IMR-90 (cell line): Measurements from ENCODE around the gene SLC16A14. TPM values are rescaled to one million over a fixed set of nuclear protein-coding genes. Genes with fewer than 3 reads are reported as not detected.

Experiments used
- microRNA-seq, 2 experiments: library from miRNA; stranded (forward) in 1 of 2; unstranded in 1 of 2; fragments of 10-50 nt in 1 of 2; fragments of <30 nt in 1 of 2; gene quantifications in 1 of 2; microRNA quantifications in 1 of 2; one replicate each; pipeline versions ENCODE3 to v1.1.0; 2013 to 2020; ENCODE audit not compliant: insufficient read depth in 1 of 2, insufficient read length in 1 of 2, unreplicated experiment in 1 of 2
- polyA plus RNA-seq, 3 experiments: library from polyadenylated mRNA; depleted of rRNA; stranded (reverse); fragments of >200 nt; gene quantifications; 2 replicates each; pipeline ENCODE4 v1.2.3, GENCODE V29; 2012; ENCODE audit warnings: low replicate concordance in 1 of 3
- small RNA-seq, 5 experiments: library from RNA; depleted of rRNA; stranded (forward); fragments of <200 nt; gene quantifications; one replicate each; pipeline ENCODE3, GENCODE V24; 2012
- total RNA-seq: library from RNA; depleted of rRNA; stranded (reverse); fragments of >200 nt; gene quantifications from 2 replicates; pipeline ENCODE4 v1.2.3, GENCODE V29; 2012; rRNA removed

The SLC16A14 gene
- total and polyA plus RNA-seq, 2 of the 4 experiments (the other 2 are of a cell fraction): 0.79 to 0.90 TPM

Small RNA genes lying within 50 kb of the gene (microRNA-seq; reads per million reads assigned to microRNA genes)
- gene RNY4P19 (ENCODE audit: insufficient read depth, insufficient read length): not detected

Small RNA genes lying within 50 kb of the gene (small RNA-seq; reads per million reads assigned to genes)
- 0 to 12.7 (median 0) reads per million in 5 experiments for gene RNY4P19

Other genes starting within 250 kb of the SLC16A14 start
- gene TRIP12, start 146.9 kb downstream of the SLC16A14 start, total RNA-seq: 209 and 315 TPM in 2 replicates
- gene TRIP12, start 146.9 kb downstream of the SLC16A14 start, polyA plus RNA-seq (2012; rRNA removed): 42.1 and 51.6 TPM in 2 replicates
- 2.2 TPM in 2 replicates for gene FBXO36, start 146.4 kb downstream of the SLC16A14 start, total RNA-seq
- 1.2 and 1.3 TPM in 2 replicates for gene FBXO36, start 146.4 kb downstream of the SLC16A14 start, polyA plus RNA-seq (2012; rRNA removed)
- gene SP110, start 151.1 kb upstream of the SLC16A14 start, total RNA-seq: 9.3 and 11.1 TPM in 2 replicates
- gene SP110, start 151.1 kb upstream of the SLC16A14 start, polyA plus RNA-seq (2012; rRNA removed): 9.0 and 10.2 TPM in 2 replicates
- gene SP140, start 156.8 kb upstream of the SLC16A14 start, total RNA-seq: 1.1 and 1.4 TPM in 2 replicates
- 1.1 and 1.4 TPM in 2 replicates for gene SP140, start 156.8 kb upstream of the SLC16A14 start, polyA plus RNA-seq (2012; rRNA removed)